HG03378 (cell line): Measurements from ENCODE around the gene AGBL2.
"Not testable (repeated sequence)": the region's sequence is repeated elsewhere in the genome, so short reads cannot be mapped to it uniquely, and the experiment has no call there.

Experiments
- ATAC-seq: cut with Tn5 transposase; IDR thresholded peaks from one replicate; pipeline ENCODE4 v1.9.1; 2021; ENCODE audit warnings: mild to moderate bottlenecking, moderate library complexity; ENCODE audit not compliant: unreplicated experiment

Gene AGBL2, protein sequence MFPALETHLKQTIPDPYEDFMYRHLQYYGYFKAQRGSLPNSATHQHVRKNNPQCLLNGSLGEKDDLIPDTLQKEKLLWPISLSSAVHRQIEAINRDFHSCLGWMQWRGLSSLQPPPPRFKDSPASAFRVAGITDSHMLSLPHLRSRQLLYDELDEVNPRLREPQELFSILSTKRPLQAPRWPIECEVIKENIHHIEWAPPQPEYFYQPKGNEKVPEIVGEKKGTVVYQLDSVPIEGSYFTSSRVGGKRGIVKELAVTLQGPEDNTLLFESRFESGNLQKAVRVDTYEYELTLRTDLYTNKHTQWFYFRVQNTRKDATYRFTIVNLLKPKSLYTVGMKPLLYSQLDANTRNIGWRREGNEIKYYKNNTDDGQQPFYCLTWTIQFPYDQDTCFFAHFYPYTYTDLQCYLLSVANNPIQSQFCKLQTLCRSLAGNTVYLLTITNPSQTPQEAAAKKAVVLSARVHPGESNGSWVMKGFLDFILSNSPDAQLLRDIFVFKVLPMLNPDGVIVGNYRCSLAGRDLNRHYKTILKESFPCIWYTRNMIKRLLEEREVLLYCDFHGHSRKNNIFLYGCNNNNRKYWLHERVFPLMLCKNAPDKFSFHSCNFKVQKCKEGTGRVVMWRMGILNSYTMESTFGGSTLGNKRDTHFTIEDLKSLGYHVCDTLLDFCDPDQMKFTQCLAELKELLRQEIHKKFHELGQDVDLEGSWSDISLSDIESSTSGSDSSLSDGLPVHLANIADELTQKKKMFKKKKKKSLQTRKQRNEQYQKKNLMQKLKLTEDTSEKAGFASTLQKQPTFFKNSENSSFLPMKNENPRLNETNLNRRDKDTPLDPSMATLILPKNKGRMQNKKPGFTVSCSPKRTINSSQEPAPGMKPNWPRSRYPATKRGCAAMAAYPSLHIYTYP

DNA sequence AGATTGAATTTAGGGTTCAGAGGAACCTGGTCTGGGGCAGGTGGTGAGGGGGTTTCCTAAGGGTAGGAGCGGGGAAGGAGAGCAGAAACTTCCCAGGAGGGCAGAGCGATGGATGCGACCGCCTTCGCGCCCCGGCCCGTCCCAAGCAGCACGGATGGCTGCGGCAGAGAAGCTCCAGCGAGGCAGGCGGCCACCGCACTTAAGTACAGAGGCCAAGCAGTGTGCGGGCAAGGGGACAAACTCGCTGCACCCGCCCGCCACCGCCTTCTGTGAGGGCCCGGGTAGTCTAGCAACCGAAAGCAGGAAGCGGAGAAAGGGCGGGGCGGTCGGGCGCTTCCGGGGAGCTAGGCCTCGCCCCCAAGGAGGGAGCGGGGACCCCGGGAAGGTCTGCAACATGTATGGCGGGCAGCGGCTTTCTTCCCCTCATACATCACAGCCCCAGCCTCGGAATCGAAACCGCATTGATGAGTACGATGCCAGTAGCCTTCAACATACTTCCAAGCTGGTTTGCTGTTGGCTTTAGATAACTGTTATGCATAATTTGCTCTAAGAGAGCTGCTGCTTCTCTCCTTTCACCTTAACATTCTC lies at the start of gene AGBL2:
TSS of gene AGBL2 (minus strand) at position 288 of the 588 bp plus-strand sequence. CDS start 719 bp downstream, outside the sequence.
- peak; percentile 94 for ATAC-seq

DNA sequence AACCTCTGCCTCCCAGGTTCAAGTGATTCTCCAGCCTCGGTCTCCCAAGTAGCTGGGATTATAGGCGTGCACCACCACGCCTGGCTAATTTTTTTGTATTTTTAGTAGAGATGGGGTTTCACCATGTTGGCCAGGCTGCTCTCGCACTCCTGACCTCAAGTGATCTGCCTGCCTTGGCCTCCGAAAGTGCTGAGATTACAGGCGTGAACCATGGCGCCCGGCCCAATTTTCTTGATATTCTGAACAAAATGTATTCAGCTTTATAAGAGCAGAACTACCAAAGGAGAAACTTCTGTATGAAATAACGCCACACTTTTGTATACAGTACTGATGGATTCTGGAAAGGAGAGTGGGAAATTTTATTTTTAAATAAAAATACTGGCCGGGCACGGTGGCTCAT lies 44.1 kb upstream of the AGBL2 start:
- ATAC-seq, result not testable (repeated sequence)

DNA sequence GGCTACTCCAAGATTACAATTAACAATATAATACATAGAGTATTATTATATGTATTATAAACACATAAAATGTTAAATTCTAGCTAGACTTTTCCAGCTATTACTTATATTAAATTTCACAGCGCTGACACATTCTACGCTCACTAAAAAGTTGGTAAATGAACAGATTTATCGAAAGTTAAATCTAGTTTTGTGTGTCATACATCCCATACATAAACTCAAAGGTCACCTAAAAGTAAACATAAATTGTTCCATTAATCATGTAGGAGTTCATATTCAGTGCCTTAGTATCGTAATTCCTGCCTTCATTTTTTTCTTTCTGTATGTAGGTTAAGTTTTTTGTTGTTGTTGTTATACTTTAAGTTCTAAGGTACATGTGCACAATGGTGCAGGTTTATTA lies 41.0 kb upstream of the AGBL2 start:
- ATAC-seq, result no peak

DNA sequence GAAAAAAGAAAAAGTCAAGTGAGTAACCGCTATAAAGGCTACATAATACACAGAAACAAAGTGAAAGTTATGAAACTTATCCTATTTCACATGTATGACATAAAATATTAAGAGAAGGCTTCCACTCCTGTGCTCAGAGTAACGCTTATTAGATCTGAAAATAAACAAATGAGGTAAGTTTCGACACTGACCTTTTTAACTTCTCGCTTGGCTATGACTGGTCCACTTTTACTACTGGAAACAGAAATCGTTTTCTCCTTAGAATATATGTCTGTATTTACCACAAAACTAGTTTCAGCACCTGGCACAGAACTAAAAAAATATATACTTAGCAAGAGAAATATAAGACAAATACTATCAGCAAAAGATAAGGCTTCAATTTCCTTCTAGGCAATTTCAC lies 35.6 kb upstream of the AGBL2 start:
- no peak for ATAC-seq

DNA sequence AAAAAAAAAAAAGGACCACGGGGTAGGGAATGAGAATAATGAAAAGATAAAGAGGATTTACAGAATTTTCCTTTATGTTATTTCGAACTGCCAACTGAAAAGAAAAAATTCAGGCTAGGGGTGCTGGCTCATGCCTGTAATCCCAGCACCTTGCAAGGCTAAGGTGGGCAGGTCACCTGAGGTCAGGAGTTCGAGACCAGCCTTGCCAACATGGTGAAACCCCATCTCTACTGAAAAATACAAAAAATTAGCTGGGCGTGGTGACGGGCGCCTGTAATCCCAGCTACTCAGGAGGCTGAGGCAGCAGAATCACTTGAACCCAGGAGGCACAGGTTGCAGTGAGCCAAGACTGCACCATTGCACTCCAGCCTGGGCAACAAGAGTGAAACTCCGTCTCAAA lies 27.3 kb upstream of the AGBL2 start:
- ATAC-seq, result not testable (repeated sequence)

DNA sequence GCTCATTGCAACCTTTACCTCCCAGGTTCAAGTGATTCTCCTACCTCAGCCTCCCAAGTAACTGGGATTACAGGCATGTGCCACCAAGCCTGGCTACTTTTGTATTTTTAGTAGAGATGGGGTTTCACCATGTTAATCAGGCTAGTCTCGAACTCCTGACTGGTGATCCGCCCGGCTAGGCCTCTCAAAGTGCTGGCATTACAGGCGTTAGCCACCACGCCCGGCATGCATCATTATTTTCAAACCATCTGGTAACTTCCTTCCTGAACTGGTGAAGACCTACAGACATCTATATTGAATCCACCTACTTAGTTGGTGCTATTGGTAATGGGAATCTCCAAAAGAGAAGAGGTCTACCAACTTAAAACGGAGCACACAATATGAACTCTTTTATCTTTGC lies 22.6 kb upstream of the AGBL2 start:
- not testable (repeated sequence) for ATAC-seq

DNA sequence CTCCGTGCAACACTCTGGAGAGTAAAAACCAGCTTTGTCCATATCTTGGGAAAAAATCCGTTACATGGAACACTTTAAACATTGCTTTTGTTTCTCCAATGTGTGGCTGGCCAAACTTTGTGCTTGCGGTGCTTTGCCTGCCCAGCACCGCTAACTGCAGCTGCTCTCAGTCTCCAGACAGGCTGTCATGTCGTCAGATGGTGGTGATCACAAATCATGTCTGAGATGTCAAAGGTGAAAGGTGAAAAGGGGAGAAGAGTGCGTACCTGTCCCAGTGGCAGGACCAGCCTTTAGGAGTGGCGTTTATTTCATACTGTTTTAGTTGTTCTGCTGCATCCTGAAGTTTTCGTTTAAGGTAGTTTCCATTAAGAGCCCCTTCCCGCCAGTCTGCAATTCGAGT lies 17.1 kb upstream of the AGBL2 start:
- no peak for ATAC-seq

DNA sequence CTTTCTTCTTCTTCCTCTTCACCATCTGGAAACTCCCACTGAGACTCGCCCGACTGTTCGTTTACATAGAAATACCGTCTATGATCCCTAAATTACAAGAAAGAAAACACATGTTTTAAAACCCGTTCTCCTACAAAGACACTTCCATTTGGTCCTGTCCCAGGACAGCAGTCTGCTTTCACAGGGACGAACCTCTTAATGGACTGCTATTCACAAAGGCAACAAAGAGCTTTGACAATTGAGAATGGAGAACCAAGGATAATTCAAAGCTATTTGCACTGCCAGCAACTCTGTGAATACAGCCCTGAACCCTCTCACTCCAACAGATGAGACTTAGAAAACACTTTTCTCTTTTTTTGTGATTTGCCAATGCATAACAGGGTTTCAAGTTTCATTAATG lies 16.3 kb upstream of the AGBL2 start:
- no peak for ATAC-seq

DNA sequence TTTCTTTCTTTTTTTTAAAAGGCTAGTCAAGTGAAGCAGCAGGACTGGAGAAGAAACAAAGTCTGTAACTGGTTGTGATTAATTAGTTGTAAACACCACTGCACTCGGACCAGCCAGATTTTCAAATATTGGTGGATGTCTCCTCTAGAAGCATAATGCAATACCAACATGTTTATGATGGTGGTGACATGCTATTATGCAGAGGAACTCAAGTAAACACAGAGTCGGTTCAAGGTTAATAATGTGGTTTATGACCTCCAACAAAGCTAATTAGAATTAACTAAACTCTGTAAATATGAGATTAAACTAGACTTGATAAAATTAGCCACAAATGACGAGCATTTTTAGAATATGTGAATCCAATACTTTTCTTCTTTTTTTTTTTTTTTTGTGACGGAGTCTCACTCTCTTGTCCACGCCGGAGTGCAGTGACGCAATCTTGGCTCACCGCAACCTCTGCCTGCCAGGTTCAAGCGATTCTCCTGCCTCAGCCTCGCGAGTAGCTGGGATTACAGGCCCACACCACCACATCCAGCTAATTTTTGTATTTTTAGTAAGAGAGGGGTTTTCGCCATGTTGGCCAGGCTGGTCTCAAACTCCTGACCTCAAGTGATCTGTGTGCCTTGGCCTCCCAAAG lies 11.8 kb upstream of the AGBL2 start:
- no peak for ATAC-seq

DNA sequence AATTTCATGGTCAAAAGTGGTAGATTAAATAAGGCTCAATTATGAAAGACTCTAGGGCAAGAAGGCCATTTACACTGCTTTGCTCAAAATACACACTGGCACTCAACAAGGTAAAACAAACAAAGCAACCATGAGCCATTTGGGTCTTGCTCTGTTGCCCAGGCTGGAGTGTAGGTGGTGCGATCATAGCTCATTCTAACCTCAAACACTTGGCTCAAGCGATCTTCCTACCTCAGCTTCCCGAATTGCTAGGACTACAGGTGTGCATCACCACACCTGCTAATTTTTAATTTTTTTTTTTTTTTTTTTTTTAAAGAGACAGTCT lies 10.9 kb upstream of the AGBL2 start:
- no peak for ATAC-seq

DNA sequence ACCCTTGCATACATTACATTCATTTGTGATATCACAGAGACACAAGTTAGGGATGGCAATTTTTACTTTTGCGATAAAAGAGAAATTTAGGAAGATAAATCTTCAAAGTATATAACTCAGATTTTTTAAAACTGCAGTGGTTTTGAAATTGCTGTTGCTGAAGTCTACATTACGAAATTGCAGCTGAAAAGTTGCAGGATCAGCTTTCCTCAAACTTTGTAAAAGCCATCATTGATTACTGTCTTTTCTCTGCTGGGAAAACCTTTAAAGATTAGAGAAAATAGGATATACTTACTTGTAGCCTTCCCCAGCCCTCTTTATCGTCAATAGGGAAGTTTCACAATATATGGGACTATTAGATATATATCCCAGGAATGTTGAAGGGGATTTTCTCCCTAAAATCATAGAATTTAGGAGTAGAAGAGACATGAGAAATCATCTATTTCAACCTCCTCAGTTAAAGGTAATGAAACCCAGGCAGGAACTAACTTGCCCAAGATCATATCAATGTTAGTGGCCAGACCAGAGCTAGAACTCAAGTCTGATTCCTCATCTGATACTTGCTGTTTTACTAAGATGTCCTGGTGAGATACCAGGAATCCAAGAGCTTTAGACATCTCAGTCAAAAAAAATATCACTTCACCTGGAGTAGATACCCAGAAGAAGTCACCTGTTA lies 10.4 kb upstream of the AGBL2 start:
- ATAC-seq, result no peak

DNA sequence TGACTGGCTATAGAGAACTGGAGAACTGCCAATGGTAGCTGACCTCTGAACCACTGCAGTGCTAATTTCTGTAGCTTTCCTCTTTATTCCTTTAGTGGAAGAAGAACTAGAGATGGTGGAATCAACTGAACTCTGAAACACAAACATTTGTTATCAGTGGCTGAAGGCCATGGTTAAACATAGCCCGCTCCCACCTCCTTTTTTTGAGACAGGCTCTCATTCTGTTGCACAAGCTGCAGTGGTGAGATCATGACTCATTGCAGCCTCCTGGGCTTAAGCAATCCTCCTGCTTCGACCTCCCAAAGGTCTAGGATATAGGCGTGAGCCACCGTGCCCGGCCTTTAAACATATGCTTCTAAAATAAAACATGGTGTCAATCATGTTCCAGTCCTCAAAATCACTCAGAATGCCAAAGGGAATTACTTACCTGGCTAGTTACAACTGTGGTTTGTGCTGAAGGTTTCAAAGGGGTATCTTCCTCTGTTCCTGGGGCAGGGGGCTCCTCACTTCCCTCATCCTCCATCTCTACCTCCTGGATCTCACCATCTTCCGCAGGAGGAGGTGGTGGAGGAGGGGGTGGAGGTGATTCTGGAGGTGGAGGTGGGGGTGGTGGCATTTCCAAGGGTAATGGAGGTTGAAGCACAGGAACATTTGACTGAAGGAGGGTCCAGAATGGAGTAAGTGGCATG lies 9.0 kb upstream of the AGBL2 start:
- ATAC-seq, result no peak

DNA sequence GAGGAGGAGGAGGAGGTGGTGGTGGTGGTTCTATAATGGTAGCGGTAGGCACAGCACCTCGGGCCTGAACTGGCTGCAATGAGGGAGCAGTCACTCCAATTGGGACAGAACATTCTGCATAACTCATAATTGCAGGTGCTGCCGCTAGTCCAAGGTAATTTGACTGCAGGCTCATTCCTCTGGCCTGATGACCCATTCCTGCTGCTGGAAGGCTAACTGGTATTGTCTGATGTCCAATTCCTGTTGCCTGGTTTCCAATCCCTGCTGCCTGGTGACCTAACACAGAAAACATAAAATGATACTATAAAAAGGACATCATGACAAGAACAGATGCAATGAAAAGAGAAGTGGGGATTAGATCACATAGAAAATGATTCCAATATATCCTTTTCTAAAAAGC lies 7.9 kb upstream of the AGBL2 start:
- no peak for ATAC-seq

DNA sequence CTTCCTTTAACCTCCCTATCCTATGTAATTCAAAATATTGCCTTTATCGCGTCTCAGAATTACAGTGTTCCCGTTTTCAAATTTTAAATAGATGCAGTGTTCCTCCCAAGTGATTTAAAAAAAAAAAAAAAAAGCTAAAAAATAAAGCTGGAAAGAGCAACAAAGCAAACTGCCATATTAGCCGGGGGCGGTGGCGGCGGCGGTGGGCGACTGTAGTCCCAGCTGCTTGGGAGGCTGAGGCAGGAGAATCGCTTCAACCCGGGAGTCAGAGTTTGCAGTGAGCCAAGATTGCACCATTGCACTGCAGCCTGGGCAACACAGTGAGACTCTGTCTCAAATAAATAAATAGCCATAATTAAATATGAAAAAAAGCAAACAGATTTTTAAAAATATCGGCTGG lies 5.5 kb upstream of the AGBL2 start:
- ATAC-seq, result no peak

DNA sequence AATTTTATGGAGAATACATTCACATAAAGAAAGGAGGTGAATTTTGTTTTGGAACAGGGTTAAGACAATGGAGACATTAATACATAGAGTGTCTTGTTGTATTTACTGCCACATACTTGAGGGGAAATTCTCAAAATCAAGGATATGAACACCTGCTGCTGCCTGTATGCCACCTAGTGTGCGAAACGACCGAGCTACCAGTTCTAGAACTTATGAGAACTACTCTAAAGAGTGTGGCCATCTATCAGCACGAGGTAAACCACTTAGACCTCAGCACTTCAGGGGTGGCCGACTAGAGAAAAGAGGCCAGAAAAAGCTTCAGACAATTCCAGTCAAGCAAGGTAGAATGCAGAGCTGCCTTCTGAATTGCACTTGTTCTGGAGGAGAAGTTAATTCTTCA lies 1.5 kb upstream of the AGBL2 start:
- no peak for ATAC-seq

DNA sequence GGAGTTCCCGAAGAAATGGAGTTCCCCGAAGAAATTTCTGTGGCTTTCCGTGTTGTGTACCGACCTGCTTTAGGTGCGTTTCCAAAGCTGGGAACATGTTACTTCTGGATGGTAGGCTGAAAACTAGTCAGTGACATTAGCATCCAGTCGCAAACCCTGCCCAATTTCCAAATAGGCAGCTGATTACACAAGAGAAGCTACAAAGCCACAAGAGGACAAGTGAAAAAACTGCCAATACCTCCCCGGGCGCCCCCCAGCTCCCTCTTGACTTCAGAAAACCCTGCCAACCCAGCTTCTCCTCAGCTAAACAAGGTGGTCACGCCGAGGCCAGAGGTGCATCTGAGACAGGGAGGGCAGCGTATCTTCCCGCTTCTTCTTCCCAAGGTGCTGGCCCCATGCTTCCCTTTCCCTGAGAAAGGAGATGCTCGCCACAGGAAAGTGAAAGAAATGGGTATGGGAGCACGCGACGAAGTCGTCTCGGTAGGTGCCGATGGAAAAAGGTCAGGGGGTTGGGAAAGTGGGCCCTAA lies 551 bp downstream of the AGBL2 start:
- ATAC-seq, result no peak

DNA sequence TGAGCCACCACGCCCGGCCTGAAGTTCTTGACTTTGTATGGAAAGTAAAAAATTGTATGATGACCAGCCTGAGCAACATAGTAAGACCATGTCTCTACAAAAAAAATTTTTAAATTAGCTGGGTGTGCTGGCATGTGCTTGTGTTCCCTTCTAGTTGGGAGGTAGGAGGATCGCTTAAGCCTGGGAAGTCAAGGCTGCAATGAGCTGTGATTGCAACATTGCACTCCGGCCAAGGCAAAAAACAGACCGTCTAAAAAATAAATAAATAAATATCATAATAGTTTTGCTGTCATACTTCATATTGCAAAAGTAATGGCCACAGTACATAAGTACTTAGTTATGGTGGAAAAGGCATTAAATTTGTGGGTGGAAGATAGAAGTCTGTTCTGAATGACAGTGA lies 3.4 kb downstream of the AGBL2 start:
- no peak for ATAC-seq

DNA sequence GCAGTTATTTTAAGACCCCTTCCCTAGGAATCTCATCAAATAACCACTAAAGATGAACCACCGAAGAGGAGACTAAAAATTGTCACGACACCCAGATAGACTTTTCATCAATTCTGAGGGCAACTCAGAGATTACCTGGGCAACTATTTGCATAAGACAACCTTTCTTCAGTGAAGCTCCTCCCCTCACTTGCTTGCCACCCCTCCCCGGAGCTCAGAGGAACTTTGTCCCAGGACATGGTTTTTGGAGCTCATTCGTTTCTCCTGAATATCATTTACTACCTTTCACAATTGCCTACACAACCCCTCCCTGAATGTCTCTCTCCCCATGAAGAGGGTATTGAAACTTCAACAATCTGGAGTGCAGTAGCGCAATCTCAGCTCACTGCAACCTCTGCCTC lies 3.9 kb downstream of the AGBL2 start:
- ATAC-seq, result no peak

DNA sequence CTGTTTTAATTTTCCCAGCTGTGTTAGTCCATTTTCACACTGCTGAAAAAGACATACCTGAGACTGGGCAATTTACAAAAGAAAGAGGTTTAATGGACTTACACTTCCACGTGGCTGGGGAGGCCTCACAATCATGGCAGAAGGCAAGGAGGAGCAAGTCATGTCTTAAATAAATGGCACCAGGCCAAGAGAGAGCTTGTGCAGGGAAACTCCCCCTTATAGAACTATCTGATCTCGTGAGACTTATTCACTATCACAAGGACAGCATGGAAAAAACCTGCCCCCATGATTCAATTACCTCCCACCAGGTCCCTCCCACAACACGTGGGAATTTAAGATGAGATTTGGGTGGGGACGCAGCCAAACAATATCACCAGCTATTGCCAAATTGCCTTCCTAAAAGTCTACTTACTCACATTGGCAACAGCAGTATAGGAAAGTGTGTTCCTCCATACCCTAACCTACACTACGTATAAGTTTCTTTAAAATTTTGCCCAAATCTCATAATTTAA lies 7.8 kb downstream of the AGBL2 start:
- ATAC-seq, result not testable (repeated sequence)

DNA sequence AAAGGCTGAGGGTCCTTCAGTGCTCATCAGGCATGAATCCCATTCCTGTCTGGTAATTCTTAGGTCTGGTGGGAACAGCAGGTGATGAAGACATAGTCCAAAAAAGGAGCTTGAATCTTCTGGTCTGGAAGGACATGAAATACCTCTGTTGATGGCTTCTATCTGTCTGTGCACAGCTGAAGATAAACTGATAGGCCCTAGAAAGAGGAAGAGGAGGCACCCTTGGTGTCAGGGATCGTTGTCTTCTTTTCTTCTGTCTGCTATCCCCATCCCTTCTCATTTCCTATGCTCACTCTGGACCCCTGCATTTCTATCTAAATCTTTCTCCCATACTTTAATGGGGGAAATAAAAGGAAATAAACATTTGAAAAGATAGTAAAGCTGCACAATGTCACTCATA lies 9.4 kb downstream of the AGBL2 start:
- no peak for ATAC-seq
